IPS-NIHi11 (cell line): ENCODE measurements around the gene DRG1.
"Not testable (repeated sequence)": the region's sequence is repeated elsewhere in the genome, so short reads cannot be mapped to it uniquely, and the experiment has no call there.

ENCODE experiments used
- DNase-seq: peaks from one replicate; pipeline ENCODE4 v3.0.0; 2012; ENCODE audit warnings: mixed read lengths, low spot score

The DRG1 gene, protein sequence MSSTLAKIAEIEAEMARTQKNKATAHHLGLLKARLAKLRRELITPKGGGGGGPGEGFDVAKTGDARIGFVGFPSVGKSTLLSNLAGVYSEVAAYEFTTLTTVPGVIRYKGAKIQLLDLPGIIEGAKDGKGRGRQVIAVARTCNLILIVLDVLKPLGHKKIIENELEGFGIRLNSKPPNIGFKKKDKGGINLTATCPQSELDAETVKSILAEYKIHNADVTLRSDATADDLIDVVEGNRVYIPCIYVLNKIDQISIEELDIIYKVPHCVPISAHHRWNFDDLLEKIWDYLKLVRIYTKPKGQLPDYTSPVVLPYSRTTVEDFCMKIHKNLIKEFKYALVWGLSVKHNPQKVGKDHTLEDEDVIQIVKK

GRCh38 chr22:31399211-31400022 is at the start of gene DRG1:
TSS of gene DRG1 (plus strand) at chr22:31399604. CDS start at chr22:31399684, 80 bp downstream.
- peak; percentile 100 for DNase-seq

DNA sequence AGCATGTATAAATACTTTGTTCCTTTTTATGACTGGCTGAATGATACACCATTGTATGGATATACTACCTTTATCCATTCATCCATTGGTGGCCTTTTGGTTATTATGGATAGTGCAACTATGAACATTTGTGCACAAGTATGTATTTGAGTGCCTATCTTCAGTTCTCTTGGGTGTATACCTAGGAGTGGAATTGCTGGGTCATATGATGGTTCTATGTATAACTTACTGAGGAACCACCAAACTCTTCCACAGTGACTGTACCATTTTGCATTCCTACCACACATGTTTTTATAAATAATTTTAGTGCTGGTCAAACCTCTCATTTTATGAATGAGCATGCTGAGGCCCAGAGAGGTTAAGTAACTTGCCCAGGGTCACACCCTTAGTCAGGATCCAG is 49.4 kb upstream of the DRG1 start:
- DNase-seq: no peak

DNA sequence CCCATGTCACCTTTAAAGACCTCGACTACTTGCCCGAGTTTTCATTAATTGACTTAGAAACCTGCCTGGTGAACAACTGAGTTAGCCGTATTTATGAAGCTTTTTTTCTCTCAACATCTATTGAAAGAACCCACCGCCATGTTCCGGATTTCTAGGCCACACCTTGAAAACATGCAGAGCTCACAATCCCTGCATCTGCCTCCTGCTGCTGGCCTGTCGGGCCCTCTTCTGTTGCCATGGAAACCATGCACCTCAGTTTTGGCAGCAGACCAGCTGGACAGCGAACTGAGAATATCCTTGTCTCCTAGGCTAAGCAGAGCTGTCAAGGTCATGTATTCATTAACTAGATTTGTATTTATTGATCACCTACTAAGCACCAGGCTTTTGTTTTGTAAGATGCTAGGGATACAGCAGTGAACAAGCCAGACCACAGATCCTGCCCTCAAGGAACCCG is 49.0 kb upstream of the DRG1 start:
- DNase-seq: peak; percentile 68

- DNase-seq: no peak
These were observed 44.9 kb upstream of the DRG1 start for GRCh38 chr22:31354515-31354914.

DNA sequence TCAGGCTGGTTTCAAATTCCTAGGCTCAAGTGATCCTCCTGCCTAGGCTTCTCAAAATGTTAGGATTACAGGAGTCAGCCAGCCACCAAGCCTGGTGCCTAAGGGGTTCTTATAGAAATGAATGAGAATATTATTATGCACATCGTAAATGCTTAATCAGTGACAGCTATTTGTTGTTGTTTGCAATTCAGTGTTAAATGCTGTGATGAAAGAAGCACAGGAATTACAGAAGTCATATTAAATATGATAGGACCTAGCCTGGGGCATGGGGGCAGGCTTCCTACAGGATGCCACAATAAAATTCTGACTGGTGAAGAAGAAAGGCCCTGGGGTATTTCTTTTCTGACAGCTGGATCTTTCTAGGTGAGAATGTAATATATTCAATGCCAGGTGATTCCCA is 39.4 kb upstream of the DRG1 start:
- no peak for DNase-seq

DNA sequence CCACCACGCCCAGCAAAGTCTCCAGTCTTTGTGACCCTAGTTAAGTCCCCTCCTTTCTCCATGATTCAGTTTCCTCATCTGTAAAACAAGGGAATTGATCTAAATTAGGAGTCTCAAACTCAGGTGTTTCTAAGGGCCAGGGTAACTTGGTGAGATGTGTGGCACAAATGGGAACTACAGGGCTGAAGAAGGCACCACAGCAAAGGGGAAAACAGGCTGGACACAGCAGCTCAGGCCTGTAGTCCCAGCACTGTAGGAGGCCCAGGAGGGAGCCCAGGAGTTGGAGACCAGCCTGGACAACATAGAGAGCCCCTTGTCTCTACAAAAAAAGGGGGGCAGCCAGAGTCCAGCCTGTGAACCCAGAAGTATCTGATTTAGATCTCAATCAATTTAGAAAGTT is 37.7 kb upstream of the DRG1 start:
- DNase-seq: no peak

DNA sequence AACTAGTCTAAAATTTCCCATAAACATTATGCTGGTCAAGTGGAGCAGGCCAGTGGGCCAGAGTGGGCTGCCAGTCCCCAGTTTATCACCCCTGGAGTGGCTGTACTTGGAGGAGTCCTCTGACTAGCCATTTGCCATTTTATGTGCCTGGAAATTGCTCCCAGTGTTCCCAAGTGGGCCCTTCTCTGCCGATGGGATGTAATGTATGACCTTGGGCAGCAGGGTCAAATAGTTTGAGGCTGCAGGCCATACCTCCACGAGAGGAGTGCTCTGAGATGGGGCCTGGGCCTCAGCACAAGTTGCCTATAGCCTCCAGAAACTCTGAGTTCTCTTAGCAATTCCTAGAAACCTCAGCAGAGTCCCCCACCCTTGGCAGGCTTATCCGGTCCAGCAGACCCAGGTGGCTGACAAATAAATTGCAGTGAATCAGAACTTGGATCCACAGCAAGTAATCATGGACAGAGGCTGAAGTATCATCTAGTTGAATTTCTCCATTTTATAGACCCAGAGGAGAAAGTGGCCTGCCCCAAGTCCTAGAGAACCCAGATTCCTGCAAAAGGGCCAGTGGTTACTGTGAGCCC is 35.4 kb upstream of the DRG1 start:
- no peak for DNase-seq

DNA sequence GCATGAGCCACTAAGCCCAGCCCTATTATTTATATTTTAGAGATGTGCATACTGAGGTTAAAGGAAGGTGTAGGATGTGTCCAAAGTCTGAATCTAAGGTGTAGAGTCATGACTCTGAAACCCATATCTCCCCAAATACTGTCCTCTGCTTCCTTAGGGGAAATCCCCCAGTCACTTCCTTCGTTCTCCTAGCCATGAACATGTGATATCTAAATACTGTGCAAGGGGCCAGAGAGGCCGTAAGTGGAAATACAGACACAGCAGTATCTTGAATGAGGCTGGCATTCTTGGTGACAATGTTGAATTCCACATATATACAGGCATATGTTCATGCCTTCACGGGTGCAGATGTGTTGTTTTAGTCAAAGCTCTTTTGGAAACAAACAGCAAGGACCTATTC is 32.0 kb upstream of the DRG1 start:
- DNase-seq: no peak

DNA sequence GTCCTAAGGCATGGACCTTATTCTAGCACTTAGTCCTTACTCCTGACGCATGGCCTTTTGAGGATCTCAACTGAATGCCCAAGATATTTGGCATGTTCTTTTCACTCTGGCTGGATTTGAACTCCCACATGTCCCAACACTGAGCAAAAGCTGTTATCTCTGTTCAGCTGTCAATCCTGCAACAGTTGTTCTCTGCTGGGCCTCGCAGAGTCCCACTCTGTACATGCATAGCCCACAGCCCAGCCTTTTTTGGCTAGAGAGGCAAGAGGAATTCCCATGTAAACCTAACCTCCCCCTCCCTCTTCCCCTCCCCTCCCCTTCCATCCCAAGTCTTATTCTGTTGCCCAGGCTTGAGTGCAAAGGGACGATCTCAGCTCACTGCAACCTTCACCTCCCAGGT is 21.8 kb upstream of the DRG1 start:
- DNase-seq: no peak

GRCh38 chr22:31378123-31378522 is 21.3 kb upstream of the DRG1 start:
- no peak for DNase-seq

DNA sequence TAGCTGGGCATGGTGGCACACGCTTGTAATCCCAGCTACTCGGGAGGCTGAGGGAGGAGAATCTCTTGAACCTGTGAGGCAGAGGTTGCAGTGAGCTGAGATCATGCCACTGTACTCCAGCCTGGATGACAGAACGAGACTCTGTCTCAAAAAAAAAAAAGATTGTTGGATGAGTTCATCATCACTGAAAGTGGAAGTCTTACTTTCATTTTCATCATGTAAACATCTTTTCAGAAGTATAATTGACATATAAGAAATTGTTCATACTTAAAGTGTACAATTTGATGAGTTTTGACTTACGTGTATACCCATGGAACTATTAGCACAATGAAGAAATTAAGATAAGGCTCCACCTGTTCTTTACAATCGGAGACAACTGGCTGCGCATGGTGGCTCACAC is 20.8 kb upstream of the DRG1 start:
- not testable (repeated sequence) for DNase-seq

- DNase-seq: no peak
These were observed 5.5 kb upstream of the DRG1 start for GRCh38 chr22:31393893-31394292.

DNA sequence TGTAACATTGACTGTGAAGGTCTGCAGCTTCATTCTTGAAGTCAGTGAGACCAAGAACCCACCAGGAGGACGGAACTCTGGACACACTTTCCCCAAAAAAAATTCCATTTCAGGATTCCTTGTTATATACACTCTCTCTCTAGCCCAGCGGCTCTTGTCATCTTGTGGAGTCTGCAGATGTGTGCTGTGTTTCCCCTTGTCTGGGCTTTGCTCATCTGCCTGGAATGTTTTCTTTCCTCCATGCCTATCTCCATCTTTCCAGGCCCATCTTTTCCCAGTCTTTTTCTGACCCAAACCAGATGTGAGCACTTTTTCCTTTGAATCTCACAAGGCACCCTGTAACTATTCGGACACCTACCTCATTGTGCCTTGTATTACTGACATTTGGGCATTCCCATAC is 5.1 kb upstream of the DRG1 start:
- no peak for DNase-seq

- DNase-seq: no peak
These were observed 1.2 kb upstream of the DRG1 start for GRCh38 chr22:31398231-31398630.

DNA sequence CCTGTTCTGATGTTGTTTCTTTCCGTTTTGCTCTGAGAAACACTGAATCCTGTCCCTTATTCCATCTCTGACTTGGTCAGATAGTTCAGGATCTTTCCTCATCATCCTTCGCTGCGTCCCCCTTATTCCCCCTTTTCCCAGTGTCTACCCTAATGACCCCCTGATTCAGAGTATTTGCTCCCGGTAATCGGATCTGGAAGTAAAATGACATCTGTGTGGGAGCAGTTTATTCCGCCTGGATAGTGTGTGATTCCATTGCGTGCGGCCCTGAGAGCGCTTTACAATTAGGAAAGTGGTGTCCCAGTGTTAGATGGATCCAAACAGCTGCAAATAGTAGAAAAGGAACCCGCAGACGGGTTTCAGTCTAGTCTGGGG is 606 bp downstream of the DRG1 start:
- no peak for DNase-seq

GRCh38 chr22:31402350-31402749 is 2.9 kb downstream of the DRG1 start:
- not testable (repeated sequence) for DNase-seq

DNA sequence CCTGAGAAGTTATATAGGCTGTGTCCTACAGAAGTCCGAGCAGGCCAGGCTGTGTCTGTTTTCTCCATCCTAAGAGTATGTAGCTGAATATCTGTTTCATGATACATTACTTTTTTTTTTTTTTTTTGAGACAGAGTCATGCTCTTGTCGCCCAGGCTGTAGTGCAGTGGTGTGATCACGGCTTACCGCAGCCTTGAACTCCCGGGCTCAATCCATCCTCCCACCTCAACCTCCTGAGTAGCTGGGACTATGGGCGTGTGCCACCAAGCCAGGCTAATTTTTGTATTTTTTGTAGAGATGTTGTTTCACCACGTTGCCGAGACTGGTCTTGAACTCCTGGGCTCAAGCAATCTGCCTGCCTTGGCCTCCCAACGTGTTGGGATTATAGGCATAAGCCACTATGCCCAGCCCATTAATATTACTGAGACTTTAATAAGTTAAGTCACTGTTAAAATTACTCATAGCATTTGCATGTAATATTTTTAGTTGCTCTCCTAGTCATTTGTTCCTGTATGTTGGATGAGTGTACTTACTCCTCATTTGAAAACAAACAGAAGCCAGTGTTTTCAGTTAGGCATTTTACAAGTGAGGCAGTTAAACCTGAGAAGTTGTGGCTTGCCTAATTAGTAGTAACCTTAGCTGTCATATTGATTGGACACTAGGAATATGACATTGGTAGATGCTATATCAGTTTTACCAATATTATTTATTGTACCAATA is 26.1 kb downstream of the DRG1 start:
- DNase-seq: no peak

DNA sequence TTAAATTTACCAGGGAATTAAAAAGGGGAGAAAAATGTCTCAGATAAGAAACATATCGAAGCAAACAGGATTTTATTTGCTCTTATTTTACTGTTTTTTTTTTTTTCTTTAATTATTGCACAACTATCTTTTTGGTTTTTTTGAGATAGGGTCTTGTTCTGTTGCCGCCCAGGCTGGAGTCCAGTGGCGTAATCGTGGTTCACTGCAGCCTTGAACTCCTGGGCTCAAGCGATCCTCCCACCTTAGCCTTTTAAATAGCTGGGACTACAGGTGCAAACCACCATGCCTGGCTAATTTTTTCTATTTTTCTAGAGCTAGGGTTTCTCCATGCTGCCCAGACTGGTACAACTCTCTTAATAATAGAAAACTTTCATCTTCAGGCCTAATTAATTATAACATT is 32.5 kb downstream of the DRG1 start:
- no peak for DNase-seq

DNA sequence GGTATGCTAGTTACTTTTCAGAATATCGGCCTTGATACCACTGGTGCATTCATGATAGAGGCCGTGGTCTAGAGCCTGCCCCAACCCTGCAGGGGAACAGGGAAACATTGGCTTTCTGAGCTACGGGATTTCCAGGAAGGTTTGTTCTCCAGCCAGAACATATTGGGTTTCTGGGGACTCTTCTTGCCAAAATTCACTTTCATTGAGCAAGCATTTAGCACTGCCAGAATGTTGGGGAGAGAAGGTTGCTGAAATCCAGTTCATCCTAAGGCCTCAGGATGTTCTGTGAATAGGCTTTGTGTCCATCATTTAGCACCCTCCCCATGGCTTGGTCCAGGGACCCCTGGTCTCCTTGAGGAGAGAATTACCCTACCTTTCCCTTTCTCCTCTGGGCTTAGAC is 36.7 kb downstream of the DRG1 start:
- no peak for DNase-seq

DNA sequence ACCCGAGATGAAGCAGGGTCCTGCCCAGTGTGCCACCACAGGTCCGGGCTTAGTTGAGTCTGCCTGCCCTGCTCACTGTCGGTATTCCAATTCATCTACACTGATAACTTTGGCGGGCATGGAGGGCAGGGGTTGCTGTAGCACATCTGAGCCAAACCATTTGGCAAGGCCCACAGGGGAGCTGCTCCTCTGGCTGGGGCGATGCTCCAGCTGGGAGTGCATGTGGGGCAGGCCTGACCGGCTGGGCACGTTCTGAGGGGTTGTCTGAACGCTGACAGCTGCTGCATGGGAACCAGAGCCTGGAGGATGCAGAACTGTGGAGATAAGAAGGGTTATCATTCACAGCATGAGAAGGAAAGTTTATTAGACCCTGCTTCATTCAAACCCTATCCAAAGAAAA is 40.4 kb downstream of the DRG1 start:
- no peak for DNase-seq

DNA sequence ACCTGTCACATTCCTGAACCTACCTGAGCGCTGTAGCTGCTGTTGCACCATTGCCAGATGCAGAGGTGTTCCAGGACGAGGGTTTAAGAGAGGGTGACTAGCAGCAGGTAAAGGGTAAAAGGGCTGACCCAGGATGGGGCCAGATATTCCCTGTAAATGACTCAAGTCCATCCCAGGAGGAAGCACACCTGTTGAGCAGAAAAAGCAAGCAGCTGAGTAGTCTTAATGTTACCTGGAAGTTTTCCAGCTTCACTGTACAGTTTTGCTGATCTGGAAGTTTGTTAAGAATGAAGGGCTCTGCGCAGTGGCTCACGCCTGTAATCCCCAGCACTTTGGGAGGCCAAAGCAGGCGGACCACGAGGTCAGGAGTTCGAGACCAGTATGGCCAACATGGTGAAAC is 41.3 kb downstream of the DRG1 start:
- DNase-seq: no peak

DNA sequence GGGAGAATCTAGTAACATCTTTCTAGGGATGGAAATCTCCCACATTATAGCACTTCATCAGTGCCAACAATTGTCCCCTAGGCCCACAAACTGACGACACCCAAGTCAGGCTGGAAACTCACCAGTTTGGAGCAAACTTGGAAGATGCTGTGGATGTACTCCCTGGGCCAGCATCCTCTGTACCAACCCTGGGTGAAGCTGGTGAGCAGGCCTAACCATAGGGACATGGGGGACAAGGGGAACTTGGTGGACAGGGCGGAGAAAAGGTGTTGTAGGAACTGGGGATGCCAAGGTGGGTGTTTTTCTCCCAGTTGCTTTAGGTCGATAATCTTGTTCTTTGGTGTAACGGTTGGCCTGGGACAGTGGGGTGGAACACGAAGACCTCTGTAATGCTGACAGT is 42.2 kb downstream of the DRG1 start:
- DNase-seq: no peak
